Ammon's horn (tissue), 1 donor: ENCODE measurements around the gene NAP1L1.

Experiments used
- DNase-seq: peaks from one replicate; pipeline ENCODE4 v3.0.0-alpha.2; 2016; ENCODE audit warnings: low spot score

Gene NAP1L1

DNA sequence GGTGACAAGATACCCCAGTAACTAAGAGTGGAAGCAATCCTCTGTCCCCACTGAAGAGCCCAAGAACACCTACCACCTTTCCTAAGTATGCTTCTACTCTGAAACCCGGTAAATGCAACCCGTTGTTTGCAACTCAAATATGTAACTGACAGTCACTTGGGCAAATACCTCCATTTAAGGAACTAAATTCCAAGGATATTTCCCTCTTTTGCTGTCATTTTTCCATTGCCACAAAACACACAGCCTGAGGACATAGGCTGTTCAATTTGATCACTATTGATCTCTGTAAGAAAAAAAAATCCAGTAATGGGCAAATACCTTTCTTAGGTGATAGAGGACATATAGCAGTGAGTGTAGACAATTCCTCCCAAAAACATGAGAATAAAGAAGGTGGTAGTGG is 46.3 kb downstream of the NAP1L1 start:
- no peak for DNase-seq

DNA sequence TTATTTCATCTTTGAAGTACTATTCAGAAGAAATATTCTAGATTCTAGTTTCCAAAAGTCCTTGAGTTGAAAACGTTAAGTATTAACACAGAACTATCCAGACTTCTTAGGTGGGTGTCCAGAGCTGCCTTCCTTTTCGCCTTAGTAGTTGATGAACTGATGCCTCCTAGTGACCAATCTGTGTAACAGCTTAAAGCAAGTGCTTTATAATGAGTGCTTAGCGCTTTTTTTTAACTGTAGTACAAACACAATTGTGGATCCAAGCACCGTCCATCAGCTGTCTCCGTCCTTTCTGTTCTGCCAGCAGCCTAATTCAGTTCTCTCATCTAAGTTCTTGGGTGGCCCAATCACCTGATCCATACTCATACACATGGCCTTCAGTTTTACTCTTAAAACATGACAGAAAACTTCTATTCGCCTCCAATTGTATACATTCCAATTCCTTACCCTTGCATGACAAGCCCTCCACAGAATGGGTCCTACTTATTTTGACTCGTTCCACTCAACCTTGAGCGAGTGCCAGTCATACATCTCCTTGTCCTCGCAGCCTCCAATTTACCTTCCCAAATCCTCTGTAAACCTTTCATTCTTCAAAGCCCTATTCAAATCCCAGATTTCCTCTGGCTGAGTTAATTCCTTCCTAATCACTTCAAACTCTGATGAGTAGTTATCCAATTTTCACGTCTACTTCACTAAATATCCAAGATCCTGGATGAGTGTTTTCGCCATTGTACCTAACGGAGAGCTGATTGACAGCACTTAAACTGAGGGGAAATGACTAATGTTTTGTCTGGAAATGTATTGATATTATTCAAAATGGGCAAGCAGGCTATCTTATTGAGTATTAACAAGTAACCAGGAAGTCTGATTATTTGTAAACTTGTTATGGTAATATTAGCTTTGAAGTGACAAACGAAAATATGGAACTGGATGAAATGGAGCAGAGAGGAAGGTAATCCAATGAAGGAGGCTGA is 47.1 kb downstream of the NAP1L1 start:
- peak; percentile 87 for DNase-seq

DNA sequence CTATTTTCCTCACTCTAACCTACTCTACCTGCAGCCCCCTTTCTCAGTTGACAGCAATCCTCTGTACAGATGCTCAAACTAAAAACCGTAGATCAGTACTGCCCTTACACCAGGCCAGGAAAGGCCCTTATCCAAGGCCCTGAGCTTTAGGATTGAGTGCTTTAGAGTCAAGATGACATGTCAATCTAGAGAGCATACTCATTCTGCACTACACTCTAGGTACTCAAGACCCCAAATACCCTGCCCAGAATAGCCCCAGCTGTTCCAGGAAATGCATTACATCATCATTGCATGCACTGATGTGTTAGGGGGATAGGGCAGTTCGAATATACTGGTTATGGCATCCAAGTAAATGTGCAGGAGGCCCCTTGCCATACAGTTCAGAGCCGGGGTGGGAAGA is 49.4 kb downstream of the NAP1L1 start:
- DNase-seq: no peak

DNA sequence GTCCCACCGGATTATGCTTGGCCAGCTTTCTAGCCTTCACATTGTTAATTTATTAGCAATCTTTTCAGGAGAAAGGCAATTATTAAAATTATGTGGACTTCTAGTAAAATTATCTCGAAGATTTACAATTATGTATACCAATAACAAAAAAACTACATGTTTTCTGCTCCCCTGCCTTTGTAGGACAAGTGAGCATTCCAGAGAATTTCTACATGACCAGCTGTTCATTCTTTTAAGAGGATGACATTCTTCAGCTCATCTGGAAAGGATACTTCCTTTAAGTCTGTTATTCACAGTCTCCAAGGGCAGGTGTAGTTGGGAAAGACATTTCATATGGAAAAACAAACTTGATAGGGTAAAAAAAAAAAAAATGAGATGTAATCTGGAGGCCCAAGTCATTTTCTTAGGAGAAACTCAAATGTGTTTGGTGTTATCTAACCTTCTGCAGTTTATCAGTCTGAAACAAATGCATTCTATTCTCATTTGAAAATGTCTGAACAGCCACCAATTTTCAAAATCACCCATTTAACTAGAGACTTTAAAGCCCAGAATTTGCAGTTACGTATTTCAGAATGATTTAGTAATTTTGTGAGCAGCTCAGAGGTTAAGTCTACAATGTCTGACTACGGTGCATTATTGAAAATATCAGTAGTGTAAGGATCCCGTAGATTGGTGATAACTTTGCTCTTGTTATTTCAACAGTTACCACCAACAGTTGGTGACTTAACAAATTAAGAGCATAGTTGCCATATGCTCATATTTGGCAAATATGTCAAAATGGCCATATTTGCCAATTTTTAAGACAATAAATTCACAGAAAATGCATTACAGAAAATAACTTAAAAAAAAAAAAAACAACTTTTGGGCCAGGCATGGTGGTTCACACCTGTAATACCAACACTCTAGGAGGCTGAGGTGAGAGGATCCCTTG is 51.1 kb downstream of the NAP1L1 start:
- no peak for DNase-seq

DNA sequence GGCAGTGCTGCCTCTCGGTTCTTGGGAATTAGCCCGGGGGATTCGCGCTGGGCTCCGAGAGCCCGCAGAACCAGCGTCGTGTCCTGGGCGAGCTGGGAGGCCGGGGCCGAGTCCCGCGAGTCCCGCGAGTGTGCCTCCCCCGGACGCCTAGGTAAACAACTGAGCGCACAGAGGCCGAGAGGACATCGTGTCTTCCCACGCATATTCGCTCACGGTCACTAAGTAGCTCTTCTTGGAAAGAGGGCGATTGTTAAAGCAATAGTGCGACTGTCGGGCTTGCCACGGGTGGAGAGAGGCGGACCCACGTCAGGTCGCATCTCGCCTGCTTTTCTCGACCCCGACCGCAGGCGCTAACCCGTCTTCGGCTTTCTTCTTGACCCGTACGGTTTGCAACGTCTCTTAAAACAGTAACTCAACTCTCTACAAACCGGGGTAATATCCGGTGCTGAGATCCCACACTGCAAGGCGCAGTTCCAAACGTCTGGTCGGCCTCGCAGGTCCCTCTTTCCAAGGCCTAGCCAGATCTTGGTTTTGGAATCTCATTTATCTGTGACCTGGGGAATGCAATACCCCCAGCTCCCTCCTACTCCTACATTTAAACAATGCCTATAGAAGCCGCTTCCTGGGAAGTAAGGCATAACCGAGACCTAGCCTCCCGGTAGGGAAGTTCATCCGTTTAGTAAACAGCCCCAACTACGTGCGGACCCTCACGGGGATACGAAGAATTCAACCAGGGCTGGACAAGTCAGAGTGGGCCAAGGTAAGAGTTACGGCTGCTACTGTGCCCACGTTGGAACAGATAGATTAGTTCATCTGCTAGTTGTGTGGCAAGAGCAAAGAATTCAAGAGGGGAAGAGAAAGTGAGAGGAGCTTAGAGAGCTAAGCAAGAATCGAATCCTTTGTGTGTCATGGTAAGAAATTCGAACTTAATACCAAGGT is 52.2 kb downstream of the NAP1L1 start:
- peak; percentile 53 for DNase-seq

DNA sequence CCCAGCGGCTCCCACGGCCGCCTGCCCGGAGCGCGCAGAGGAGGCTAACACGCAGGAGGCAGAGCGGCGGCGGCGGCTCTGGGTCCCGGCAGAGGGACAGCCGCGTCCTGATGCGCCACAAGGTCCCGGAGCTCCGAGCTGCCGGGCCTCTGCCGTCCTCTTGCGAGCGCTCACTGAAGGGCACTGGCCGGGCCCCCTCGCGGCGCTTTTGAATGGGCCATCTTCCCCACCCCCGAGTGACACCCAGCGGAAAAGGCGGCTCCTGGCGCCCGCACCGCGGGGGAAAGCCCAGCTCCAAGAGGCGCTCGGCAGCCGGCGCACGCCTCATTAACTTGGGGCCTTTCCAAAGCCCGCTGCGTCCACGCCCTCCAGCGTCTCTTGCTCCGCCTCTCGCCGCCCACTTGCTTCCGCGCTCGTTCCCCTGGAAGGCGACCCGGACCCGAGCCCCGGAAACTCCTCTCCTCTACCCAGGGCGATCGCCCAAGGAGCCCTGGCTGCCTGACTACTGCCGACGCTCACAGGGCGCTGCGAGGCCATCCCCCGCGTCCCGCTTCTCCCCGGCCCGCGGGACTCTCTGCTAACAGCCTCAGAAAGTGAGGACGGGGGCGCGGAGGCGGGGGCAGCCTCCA is 53.0 kb downstream of the NAP1L1 start, which contains the start of gene PHLDA1:
Gene PHLDA1, minus strand, starts transcription at position 363 of the 629 bp plus-strand sequence.
- DNase-seq: peak; percentile 94

DNA sequence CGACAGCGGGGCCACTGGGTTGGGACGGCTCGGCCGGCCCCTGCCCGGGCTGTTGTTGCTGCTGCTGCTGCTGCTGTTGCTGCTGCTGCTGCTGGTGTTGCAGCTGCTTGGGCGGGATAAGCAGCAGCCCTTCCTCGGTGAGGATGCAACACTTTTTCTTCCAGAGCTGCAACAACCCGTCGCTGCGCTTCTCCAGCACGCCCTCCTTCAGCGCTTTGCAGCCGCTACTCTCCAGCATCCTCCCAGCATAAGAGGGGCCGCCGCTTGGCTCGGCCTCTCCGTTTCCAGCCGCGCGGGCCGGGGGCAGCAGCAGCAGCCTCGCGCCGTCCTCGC is 53.4 kb downstream of the NAP1L1 start:
- DNase-seq: peak; percentile 54

DNA sequence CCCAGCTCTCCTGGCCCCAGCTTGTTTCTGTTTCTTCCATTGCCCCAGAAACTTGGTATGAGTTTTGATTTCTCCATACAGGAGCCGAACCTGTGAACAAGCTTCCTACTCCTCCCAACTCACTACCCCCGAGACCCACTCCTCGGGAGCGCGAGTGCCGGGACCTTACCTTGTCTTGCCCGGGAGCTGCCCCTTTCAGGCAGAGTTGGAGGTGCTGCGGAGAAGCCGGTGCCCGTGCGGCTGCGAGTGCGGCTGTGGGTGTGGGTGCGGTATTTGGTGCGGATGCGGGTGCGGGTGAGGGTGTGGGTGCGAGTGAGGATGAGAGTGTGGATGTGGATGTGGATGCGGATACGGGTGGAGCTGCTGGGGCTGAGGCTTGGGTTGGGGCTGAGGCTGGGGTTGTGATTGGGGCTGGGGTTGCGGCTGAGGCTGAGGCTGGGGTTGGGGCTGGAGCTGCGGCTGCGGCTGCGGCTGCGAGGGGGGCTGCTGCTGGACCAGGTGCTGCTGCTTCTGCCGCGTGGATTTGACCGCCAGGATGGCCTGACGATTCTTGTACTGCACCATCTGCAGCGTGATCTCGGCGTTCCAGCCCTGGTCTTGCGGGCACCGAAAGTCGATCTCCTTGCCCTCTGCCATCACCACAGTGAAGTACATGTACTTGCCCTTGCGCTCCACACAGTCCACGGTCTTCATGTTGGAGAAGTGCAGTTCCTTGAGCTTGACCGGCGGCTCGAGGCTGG is 54.0 kb downstream of the NAP1L1 start:
- peak; percentile 48 for DNase-seq

DNA sequence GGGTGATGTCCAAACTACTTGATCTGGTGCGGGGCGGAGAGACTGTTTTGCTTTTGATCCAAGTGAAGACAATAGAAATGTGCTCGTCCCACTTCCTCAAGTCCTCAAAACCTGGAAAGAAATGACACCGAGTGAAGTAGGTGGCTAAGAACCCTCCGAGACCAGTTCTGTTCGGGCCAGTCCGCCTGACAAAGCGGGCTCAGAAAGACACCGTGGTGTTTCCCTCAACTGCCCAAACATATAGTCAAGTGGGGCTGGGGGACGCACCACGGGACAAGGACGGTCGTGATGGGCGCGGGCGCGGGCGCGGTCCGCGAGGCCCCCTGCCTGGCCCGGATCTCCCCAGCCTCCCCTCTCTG is 54.5 kb downstream of the NAP1L1 start:
- peak; percentile 15 for DNase-seq

DNA sequence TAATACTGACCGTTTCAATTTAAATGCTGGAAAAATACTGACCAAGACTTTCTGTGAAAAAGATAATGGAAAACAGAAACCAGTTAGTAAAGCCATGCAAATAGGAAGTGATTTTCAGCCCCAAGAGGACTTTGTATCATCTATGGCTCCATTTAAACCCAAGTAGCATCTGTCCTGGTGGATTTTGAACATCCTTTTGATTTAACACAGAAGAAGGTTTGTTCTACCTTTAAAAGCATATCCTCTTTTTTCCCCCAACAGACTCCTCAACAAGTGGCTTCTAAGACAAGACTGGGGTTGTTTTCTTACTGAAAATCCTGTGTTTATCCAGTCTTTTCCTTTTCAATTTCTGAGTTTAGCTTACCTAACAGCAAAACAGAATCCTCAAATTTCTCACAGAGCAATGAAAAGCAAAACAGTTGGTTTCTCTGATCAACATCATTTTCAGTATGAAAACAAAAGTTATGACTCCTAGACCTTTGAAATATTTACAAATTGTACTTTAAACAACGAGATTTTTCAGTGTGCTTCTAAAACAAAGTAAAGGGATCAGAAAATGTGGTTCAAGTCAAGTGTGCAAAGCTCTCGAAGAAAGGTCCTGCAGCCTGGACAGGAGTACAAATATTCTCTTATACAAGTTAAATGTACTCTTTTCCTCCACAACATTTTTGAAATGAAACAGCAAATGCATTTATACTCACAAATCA is 55.8 kb downstream of the NAP1L1 start:
- DNase-seq: no peak

DNA sequence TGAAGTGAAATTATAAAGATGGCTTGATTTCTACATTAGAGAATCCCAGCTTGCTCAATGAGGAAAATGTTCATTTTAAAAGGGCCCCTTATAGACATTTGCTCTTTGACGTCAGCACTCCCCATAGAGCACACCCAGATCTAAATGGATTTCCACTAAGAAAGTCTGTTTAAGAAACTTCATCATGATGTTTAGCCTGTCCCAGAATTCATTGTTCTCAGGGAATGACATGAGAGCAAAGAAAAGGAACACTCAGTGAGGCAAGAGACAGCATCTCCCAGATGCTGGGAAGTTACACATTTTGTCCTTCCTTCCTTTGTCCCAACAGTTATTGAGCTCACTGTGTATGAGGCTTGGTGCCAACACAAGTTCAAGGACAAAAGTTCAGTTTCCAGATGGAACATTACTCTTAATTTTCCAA is 57.8 kb downstream of the NAP1L1 start:
- no peak for DNase-seq

DNA sequence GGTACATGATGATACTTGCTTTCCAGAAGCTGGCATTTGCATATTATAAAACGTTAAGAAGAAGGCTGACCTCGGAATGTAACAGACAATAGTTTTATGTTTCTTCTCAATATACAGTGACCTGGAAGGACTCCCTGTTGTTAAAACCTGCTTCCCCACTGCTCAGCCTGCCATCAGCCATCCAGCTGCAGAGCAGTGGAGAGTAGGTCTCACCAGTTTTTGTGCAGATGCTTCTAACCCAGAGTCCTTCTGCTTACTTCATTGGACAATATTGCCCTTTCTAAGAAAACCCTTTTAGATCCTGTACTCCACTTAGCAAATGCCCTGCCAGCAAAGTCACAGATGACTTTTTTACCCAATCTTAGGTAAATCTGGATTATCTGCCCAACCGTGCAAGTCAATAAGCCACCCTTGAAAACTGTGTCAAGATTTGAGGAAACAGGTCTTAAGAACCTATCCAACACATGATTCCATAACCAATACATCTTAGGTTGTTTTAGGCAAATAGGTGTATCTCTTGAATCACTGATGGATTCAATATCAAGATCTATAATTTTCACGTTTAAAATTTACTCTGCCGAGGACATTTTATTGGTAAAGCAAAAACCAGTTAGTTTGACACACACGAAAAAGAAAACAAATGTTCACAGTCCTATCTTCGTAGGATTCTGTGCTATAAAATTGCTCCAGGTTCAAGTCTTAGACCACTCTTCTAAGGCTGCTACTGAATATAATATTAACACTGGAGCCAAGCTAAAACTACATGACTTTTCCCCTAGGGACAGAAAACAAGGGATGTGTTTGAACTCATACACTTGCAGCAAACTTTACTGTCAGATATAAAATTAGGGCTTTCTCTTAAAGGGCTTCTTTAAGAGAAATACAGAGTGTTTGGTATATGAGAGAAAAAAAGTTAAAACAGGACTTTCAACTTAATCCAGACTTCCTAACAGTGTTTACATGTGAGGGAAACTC is 58.6 kb downstream of the NAP1L1 start:
- no peak for DNase-seq

DNA sequence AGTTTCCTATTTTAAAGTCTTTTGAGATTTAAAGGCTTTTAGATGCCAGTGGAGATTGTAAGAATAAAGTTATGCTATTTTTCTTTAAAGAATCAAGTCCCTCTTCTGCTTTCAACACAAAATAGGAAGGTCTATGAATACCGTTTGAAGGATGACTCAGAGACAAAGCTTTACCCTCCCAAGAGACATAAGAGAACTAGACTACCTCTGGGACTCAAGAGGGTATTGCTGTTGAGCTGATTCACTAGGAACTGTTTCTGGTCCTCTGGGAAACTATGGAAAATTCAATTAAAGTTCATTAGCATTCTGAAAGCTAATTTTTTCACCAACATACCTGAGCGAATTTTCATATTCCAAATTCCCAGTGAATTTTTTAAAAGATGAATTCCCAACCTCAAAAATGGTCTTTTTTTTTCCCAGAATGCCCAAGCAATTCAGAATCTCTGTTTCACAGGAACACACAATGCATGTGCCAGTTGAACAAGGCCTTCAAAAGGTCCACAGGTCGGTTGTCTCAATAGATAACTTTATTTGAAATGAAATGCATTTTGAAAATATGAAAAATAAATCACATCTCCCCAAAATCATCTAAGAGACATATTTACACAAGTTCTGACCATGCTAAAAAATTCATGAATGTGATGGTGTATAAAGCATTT is 59.4 kb downstream of the NAP1L1 start:
- no peak for DNase-seq

DNA sequence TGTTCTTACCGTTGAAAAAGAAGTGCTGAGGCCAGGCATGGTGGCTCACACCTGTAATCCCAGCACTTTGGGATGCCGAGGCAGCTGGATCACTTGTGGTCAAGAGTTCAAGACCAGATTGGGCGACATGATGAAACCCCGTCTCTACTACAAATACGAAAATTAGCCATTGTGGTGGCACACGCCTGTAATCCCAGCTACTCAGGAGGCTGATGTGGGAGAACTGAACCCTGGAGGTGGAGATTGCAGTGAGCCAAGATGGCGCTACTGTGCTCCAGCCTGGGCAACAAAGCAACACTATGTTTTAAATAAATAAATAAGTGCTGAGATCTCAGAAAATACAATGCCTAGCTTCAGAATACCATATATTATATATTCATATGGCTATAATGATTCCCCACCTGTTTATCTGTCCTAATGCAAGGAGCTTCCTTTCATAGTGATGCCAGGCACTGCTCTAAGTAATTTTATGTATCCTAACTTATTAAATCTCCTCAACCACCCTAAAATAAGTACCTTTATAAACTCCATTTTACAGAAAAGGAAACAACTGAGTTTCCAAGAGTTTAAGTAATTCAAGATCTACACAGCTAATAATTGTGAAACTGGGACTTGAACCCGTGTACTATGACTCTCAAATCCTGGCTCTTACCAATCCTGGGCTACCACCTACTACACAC is 60.2 kb downstream of the NAP1L1 start:
- no peak for DNase-seq

DNA sequence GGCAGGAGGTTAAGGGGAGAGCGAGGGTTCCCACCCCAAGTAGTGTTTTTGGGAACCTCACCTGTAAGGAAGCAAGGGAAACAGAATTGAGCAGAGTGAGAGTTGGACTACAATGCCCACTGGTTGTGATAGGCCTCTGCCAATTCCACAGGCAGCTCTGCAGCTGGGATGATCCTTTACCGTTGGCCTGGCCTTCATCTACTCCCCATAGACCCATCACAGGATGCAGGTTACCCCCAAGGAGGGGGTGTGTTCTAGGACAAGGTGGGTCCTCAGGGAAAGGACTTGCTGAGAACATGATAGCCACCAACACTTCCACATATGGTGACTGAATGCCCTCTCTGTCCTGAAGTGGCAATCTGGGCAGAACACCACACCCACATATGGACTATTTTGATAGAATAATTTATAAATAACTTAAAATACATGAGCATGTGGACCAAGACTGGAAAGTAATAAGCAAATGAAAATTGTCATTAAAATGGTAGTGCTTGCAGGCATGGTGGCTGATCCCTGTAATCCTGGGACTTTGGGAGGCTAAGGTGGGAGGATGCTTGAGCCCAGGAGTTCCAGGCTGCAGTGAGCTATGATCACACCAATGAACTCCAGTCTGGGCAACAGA is 61.3 kb downstream of the NAP1L1 start:
- no peak for DNase-seq

DNA sequence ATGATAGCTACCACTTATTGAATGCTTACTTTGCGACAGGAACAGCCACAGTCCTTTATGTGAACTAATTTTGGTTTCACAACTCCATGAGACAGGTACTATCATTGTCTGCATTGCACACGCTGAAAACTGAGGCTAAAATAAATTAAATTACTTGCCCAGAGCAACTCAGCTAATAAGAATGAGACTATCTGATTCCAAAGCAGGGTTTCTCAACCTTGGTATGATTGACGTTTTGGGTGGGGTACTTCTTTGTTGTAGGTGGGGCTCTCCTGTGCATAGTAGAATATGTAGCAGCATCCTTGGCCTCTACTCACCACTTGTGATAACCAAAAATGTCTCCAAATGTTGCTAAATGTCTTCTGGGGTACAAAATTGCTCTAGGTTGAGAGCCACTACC is 62.0 kb downstream of the NAP1L1 start:
- no peak for DNase-seq
